C4-2B (cell line): ENCODE results near the gene ZNF22.

Experiments
- ZFX ChIP-seq: fragments of 450-650 bp; IDR thresholded peaks from 2 replicates; pipeline ENCODE4 v1.6.1; 2017
- TF ChIP-seq, protein P1 (sequence below): fragments of 450-650 bp; conservative IDR thresholded peaks from 2 replicates; pipeline ENCODE4 v1.5.1; 2017; ENCODE audit warnings: mild to moderate bottlenecking

DNA sequence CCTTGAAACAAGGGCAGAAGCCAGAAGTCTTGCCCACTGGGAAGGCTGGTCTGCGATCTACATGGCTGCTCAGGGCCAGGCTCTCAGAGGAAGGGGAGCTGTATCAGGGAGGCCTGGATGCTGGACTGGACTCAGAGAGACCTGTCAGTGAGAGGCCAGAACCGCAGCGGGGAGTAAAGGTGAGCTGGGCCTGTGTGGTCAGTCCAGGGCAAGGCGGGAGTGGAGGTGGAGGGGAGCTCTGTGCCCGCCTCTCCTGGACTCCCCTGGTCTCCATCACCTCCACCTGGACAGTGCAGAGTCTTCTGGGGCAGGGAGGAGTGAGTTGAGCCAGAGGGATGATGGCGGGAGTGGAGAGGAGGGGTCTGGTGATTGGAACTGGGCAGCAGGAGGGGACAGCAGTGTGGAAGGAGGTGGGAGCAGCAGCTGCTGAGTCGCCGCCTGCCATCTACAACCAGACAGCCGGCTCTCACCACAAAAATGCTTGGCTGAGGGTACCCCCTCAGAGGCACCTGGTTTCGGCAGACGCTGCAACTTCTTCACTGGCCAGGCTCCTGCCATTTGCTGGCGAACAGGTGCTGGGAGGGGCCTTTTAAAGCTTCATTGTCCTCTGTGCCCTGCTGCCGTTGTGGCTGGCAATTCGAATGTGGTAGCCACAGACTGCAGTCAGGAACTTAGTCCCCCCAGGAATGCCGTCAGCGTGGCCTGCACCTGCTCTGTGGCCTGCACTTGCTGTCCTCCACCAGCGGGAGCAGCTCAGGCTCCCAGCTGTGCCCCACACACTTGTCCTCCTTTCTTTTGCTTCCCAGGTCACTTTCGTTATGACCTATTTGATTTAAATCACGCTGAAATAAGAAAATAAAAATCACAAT, 37.6 kb upstream of the ZNF22 start:
- TF ChIP-seq, protein P1, sequence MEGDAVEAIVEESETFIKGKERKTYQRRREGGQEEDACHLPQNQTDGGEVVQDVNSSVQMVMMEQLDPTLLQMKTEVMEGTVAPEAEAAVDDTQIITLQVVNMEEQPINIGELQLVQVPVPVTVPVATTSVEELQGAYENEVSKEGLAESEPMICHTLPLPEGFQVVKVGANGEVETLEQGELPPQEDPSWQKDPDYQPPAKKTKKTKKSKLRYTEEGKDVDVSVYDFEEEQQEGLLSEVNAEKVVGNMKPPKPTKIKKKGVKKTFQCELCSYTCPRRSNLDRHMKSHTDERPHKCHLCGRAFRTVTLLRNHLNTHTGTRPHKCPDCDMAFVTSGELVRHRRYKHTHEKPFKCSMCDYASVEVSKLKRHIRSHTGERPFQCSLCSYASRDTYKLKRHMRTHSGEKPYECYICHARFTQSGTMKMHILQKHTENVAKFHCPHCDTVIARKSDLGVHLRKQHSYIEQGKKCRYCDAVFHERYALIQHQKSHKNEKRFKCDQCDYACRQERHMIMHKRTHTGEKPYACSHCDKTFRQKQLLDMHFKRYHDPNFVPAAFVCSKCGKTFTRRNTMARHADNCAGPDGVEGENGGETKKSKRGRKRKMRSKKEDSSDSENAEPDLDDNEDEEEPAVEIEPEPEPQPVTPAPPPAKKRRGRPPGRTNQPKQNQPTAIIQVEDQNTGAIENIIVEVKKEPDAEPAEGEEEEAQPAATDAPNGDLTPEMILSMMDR: no peak; the same call in 1 of the 2 replicates
- no peak for TF ChIP-seq ZFX
